A172 (cell line): Measurements from ENCODE around the gene XAB2. TPM values are rescaled to one million over a fixed set of nuclear protein-coding genes. Genes with fewer than 3 reads are reported as not detected.
"Not testable (repeated sequence)": the region's sequence is repeated elsewhere in the genome, so short reads cannot be mapped to it uniquely, and the experiment has no call there.

Experiments used
- DNase-seq: peaks from one replicate; pipeline ENCODE4 v3.0.0-alpha.2; 2015; ENCODE audit warnings: low spot score
- total RNA-seq: library from RNA; depleted of rRNA; stranded (reverse); fragments of >200 nt; shearing (Covaris generic); gene quantifications from 2 replicates; pipeline ENCODE4 v1.2.3, GENCODE V29; 2014

XAB2 gene
- total RNA-seq, 1 experiment from 2014 or later, result 40.0 TPM

DNA sequence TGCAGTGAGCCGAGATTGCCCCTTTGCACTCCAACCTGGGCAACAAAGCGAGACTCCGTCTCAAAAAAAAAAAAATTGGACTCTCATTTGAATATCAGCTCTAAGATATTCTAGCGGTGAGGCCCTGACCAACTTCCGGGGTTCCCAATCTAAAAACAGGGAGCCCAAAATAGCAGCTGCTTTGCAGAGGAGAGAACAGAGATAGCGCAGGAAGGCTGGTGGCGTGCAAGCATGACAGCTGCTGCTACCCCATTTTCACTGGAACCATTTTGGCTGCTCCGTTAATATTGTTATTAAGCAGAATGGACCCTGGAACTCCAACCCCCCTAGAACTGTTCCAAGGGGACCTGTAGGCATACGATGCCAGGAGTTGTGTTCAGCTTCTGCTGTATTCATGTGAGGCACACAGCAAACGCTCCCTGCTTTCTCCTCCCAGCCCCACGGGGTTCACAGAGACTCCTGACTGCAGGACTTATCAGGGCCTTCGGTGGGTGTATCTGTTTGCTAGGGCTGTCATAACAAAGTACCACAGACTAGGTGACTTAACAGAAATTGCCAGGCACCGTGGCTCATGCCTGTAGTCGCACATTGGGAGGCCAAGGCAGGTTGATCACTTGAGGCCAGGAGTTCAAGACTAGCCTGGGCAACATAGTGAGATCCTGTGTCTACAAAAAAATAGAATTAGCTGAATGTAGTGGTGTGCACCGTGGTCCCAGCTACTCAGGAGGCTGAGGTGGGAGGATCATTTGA is 19.1 kb upstream of the XAB2 start:
- no peak for DNase-seq

- DNase-seq, result no peak
Observed at GRCh38 chr19:7647156-7647555, 17.8 kb upstream of the XAB2 start.

DNA sequence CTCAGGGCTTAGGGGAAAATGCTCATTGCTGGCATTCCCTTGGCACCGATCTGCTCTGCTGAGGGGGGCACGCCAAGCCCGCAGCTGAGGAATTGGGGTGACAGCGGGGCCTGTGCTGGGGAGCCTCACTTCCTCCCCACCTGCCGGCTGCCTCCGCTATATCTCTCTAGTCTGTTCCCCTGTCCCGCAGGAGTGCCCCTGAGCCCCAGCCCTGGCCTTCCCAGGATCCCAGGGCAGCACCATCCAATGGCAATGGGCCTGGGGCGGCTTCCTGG is 17.0 kb upstream of the XAB2 start:
- no peak for DNase-seq

- no peak for DNase-seq
Observed at GRCh38 chr19:7645656-7646425, 16.5 kb upstream of the XAB2 start.

GRCh38 chr19:7645163-7645562 is 15.8 kb upstream of the XAB2 start:
- no peak for DNase-seq

DNA sequence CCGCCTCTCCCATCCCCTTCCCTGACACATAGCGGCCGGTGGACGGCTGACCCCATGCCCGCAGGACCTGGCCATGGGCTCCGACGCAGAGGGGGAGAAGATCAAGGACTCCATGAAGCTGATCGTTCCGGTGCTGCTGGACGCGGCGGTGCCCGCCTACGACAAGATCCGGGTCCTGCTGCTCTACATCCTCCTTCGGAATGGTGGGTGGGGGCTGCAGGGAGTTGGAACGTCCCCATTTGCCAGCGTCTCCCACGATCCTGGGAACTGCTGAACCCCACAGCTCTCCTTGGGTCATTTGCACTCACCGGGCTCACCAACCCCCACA is 15.2 kb upstream of the XAB2 start:
- DNase-seq, result no peak

DNA sequence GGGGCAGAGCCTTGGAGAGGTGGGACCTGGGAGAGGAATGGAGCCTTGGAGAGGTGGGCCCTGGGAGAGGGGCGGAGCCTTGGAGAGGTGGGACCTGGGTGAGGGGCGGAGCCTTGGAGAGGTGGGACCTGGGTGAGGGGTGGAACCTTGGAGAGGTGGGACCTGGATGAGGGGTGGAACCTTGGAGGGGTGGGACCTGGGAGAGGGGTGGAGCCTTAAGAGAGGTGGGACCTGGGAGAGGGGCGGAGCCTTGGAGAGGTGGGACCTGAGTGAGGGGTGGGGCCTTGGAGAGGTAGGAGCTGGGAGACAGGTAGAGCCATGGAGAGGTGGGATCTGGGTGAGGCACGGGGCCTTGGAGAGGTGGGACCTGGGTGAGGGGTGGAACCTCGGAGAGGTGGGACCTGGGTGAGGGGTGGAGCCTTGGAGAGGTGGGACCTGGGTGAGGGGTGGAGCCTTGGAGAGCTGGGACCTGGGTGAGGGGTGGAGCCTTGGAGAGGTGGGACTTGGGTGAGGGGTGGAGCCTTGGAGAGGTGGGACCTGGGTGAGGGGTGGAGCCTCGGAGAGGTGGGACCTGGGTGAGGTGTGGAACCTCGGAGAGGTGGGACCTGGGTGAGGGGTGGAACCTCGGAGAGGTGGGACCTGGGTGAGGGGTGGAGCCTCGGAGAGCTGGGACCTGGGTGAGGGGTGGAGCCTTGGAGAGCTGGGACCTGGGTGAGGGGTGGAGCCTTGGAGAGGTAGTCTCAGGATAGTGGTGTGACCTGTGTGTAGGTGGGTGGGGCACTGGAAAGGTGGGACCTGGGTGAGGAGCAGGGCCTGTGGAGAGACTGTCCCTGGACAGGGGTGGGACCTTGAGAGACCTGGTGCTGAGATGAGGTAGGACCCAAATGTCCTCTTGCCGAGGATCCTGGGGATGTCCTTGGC is 14.5 kb upstream of the XAB2 start:
- not testable (repeated sequence) for DNase-seq

DNA sequence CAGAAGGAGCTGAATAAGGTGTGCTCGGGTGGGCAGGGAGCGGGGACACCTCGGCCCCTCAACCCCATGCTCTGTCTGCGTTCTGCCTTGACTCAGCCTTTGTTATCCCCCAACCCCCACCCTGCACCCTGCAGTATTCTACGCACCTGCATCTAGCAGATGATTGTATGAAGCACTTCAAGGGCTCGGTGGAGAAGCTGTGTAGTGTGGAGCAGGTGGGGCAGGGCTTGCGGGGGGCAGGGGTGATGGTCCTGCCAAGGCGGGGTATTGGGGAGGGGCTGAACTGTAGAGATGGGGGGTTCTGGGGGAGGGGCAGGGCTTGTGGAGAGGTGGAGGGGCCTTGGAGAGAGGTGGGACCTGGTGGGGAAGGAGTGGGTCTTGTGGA is 13.7 kb upstream of the XAB2 start:
- no peak for DNase-seq

DNA sequence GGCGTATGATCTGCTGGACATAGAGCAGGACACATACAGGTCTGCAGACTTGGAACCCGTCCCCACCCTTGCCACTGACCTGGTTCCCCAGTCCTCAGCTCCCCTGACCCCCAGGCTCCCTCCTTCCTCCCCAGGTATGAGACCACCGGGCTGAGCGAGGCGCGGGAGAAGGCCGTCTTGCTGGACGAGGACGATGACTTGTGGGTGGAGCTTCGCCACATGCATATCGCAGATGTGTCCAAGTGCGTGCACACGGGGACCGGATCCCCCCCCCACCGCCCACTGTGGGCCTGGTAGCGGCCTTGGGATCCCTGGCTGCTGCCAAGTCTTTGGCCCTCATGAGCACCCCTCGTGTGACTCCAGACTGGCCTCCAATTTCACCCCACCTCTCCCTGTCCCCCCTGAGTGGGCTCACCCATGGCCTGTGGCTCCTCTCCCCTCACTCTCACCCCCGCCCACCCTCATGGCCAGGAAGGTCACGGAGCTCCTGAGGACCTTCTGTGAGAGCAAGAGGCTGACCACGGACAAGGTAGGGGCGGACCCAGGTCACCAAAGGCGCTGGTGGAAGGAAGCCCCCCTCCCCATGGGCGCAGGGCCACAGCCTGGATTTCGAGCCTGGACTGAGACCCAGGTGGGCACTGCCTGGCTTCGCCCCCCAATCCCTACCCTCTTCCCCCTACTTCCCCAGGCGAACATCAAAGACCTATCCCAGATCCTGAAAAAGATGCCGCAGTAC is 13.1 kb upstream of the XAB2 start:
- DNase-seq, result no peak

DNA sequence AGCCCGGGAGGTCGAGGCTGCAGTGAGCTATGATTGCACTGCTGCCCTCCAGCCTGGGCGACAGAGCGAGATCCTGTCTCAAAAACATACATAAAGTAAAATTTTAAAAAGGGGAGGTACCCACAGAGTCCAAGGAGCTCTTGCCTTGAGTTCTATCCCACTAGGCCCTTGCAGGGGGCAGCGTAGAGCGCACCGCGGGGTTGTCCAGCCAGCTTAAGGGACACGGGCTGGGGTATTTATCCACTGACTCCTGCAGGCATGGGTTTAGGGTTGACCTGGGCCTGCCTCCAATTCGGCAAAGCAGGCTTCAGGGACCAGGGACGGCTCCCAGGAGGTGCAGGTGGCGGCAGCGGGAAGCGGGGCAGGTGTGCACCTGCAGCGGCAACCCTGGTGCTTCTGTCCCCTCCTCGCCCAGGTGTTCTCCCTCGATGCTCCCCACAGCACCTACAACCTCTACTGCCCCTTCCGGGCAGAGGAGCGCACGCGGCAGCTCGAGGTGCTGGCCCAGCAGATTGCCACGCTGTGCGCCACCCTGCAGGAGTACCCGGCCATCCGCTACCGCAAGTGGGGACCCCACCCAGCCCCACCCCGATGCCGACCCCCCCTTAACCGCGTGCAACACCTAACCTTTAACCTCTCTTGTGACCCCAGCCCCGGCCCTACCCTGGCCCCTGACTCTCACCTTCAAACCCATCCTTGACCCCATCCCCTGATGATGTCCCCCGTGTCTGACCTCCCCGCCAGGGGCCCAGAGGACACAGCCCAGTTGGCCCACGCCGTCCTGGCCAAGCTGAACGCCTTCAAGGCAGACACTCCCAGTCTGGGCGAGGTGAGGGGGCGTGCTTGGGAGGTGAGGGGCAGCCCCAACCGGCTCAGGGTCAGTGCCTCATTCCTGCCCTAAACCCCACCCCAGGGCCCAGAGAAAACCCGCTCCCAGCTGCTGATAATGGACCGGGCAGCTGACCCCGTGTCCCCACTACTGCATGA is 12.2 kb upstream of the XAB2 start:
- no peak for DNase-seq

DNA sequence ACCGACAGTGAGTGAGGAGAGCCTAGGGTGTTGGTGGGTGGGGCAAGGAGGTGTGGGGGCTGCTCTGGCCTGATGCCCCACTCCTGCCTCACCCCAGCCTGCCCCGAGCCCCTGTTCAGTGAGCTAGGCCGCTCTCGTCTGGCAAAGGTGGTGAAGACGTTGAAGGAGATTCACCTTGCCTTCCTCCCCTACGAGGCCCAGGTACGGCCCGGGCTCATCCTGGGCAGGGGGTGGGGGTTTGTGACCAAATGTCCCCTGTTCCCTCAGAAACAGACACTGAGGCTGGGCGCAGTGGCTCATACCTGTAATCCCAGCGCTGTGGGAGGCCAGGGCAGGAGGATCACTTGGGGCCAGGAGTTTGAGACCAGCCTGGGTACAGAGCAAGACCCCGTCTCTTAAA is 11.5 kb upstream of the XAB2 start:
- DNase-seq, result no peak

- DNase-seq, result no peak
Observed at GRCh38 chr19:7639863-7640348, 10.6 kb upstream of the XAB2 start.

GRCh38 chr19:7638802-7639465 is 9.6 kb upstream of the XAB2 start:
- no peak for DNase-seq

DNA sequence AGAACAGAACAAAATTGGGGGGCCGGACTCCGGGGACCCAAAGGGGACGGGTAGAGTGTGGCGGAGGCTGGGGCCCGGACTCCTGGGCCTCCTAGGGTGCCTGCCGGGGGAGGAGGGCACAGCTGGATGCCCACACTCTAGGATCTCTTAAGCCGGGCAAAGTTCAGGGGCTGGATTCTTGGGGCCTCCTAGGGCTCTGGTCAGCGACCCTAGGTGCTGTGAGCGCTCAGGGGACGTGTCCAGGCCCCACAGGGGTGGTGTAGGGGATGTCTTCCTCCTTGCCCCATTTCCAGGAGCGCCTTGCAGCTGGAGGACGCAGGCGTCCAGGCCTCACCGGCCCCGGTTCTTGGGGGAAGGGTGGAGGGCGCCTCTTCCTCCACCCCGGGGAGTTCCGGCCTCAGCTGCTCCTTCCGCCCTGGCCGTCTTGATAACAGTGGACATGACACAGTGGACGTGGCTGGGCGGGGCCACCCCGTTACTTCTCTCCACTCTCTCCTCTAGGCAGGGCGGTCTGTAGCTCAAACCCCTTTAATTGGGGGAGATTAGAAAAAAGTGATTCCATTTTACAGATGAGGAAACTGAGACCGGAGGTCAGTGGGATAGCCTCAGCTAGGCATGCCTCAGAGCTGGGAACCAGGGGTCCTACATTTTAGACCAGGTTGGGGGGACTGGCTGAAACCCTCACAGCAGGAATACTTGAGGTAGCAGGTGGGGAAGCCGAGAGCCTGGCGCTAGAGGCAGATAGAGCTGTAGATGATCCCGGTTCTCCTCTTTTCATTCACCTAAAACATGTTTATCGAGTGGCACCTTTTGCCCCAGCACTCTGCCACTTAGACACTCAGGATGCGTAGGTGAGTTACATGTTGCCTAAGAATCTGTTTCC is 8.3 kb upstream of the XAB2 start:
- no peak for DNase-seq

GRCh38 chr19:7636691-7637373 is 7.5 kb upstream of the XAB2 start, which contains the start of gene STXBP2:
TSS of gene STXBP2 (plus strand) at chr19:7637110. CDS start at chr19:7637150, 40 bp downstream.
- no peak for DNase-seq

DNA sequence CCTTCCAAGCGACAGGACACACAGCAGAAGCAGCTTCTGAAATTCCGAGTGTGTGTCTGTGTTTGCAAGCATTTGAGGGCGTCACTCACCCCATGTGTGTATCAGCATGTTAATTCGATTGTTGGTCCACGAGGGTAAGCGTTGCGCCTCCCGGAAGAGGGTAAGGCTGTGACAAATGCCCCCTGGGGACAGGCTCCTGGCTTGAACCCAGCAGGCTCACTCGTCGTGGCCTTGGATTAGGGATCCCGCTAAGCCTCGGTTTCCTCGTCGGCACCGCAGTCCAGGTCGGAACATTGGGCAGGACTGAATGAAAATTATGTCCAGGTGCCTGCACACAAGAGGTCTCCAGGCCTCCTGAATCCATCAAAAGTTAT is 7.0 kb upstream of the XAB2 start:
- no peak for DNase-seq

GRCh38 chr19:7635670-7636069 is 6.3 kb upstream of the XAB2 start:
- DNase-seq, result no peak

DNA sequence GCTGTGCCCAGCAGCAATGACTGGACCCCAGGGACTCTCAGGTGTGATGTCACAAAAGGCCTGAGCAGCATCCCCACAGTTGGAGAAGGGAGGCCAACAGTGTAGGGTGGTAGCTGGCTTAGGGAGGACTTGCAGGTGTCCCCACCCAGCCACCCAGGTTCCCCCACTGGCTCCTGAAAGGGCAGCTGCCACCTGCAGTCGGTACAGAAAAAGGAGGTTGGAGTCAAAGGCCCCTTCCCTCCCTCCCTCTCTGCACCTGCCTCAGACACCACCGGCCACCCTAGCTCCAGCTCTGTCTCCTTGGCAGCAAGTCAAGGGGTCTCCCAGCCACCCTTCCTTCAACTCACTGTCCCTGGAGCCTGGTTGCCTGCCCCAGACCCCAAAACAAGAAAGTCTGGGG is 4.4 kb upstream of the XAB2 start, which contains the start of gene PCP2:
PCP2 (minus strand) TSS at position 22 of the 400 bp plus-strand sequence. CDS start 262 bp downstream, outside the sequence.
- no peak for DNase-seq
